Hepatocyte (in vitro differentiated cells): Measurements from ENCODE around the gene BUD31. TPM values are rescaled to one million over a fixed set of nuclear protein-coding genes. Genes with fewer than 3 reads are reported as not detected.
"Not testable (repeated sequence)": the region's sequence is repeated elsewhere in the genome, so short reads cannot be mapped to it uniquely, and the experiment has no call there.

Source experiments
- DNase-seq: peaks from one replicate; pipeline ENCODE4 v3.0.0-alpha.2; 2016; ENCODE audit warnings: low spot score
- H2AFZ ChIP-seq: fragments of 200-600 bp; sonication (generic); 2 replicates; pipeline ENCODE4 v1.6.0; 2016; ENCODE audit warnings: antibody characterized with exemption, mild to moderate bottlenecking
- H3K27ac ChIP-seq: fragments of 200-600 bp; sonication (generic); 2 replicates; pipeline ENCODE4 v1.5.1; 2016; ENCODE audit warnings: mild to moderate bottlenecking
- H3K27me3 ChIP-seq: fragments of 200-600 bp; sonication (generic); 2 replicates; pipeline ENCODE4 v1.6.1; 2016
- H3K36me3 ChIP-seq: fragments of 200-600 bp; sonication (generic); replicated peaks from 2 replicates; pipeline ENCODE4 v1.5.1; 2016; ENCODE audit warnings: low read depth; ENCODE audit not compliant: insufficient read depth
- H3K4me1 ChIP-seq: fragments of 200-600 bp; sonication (generic); 2 replicates; pipeline ENCODE4 v1.5.1; 2016; ENCODE audit warnings: mild to moderate bottlenecking, moderate library complexity; ENCODE audit not compliant: insufficient read depth
- H3K4me2 ChIP-seq: fragments of 200-600 bp; sonication (generic); 2 replicates; pipeline ENCODE4 v1.6.0; 2016
- H3K4me3 ChIP-seq: fragments of 200-600 bp; sonication (generic); 2 replicates; pipeline ENCODE4 v1.5.1; 2016; ENCODE audit warnings: mild to moderate bottlenecking
- H3K79me2 ChIP-seq: fragments of 200-600 bp; sonication (generic); 2 replicates; pipeline ENCODE4 v1.6.0; 2017; ENCODE audit warnings: mild to moderate bottlenecking
- H3K9me2 ChIP-seq: fragments of 200-600 bp; sonication (generic); replicated peaks from 2 replicates; pipeline ENCODE4 v1.6.0; 2017; ENCODE audit warnings: mild to moderate bottlenecking; ENCODE audit not compliant: insufficient read depth
- H3K9me3 ChIP-seq: fragments of 200-600 bp; sonication (generic); 2 replicates; pipeline ENCODE4 v1.5.1; 2016; ENCODE audit warnings: low read depth, mild to moderate bottlenecking
- H4K20me1 ChIP-seq: fragments of 200-600 bp; sonication (generic); 2 replicates; pipeline ENCODE4 v1.6.0; 2016; ENCODE audit warnings: mild to moderate bottlenecking; ENCODE audit not compliant: insufficient read depth, poor library complexity, severe bottlenecking
- EZH2 ChIP-seq: fragments of 200-600 bp; sonication (generic); IDR thresholded peaks from 2 replicates; pipeline ENCODE4 v1.6.1; 2016; ENCODE audit warnings: antibody characterized with exemption, mild to moderate bottlenecking, borderline replicate concordance
- EZH2phosphoT487 ChIP-seq: fragments of 200-600 bp; sonication (generic); IDR thresholded peaks from one replicate; pipeline ENCODE4 v1.6.1; 2018; ENCODE audit warnings: antibody characterized with exemption, mild to moderate bottlenecking, low read depth, moderate library complexity; ENCODE audit not compliant: unreplicated experiment, severe bottlenecking
- WGBS: methylation state at CpG from one replicate; pipeline ENCODE4 v1.1.6; 2016; ENCODE audit warnings: low lambda C conversion rate; ENCODE audit errors: missing lambda C conversion rate; 5-methylcytosine and 5-hydroxymethylcytosine counted together
- polyA plus RNA-seq: library from polyadenylated mRNA; unstranded; fragments of >200 nt; fragmentation: Nextera tagmentation; extraction: Ambion mirVana; gene quantifications from 2 replicates; pipeline ENCODE4 v1.2.1, GENCODE V29; 2016
- total RNA-seq: library from RNA; depleted of rRNA; stranded (reverse); fragments of >200 nt; gene quantifications from 2 replicates; pipeline ENCODE4 v1.2.3, GENCODE V29; 2014
- TF ChIP-seq, protein P1 (sequence below): fragments of 200-600 bp; sonication (generic); IDR thresholded peaks from 2 replicates; pipeline ENCODE4 v1.5.1; 2016; ENCODE audit warnings: antibody characterized with exemption, mild to moderate bottlenecking; ENCODE audit not compliant: poor library complexity

The BUD31 gene
- total and polyA plus RNA-seq, 2 experiments from 2014 or later: 77.5 to 233 TPM

DNA sequence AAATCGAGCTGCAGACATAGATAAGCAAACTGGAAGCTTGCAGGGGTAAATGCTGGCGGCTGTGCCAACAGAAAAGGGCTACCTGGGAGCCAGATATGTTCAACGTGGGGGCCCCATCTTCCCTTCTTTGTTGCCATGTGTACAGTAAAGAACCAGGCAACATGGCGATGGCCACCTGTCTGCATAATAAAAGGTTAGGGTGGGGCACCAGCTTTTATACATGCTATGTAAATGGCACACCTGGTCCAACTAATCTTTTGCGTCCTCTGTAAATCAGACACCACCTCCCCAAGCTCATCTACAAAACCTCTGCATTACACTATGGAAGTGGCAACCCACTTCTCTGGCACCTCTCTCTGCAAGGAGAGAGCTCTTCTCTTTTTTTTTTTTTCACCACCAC lies 13.9 kb downstream of the BUD31 start:
- no peak overlapping the region for H2AFZ ChIP-seq
- no peaks in the 10 kb centered on the region for H4K20me1 ChIP-seq
- 89% methylated on average over 5 of the region's 5 CpGs for WGBS
- no peaks in the 10 kb centered on the region for H3K9me2 ChIP-seq
- no peak for DNase-seq
- H3K27ac ChIP-seq: no peak overlapping the region
- TF ChIP-seq EZH2phosphoT487: no peak
- no peaks in the 10 kb centered on the region for H3K4me1 ChIP-seq
- no peaks in the 10 kb centered on the region for H3K79me2 ChIP-seq
- no peaks in the 10 kb centered on the region for H3K36me3 ChIP-seq
- no peaks in the 10 kb centered on the region for H3K9me3 ChIP-seq
- H3K4me2 ChIP-seq: no peak overlapping the region
- H3K4me3 ChIP-seq: no peak overlapping the region
- no peaks in the 10 kb centered on the region for H3K27me3 ChIP-seq

DNA sequence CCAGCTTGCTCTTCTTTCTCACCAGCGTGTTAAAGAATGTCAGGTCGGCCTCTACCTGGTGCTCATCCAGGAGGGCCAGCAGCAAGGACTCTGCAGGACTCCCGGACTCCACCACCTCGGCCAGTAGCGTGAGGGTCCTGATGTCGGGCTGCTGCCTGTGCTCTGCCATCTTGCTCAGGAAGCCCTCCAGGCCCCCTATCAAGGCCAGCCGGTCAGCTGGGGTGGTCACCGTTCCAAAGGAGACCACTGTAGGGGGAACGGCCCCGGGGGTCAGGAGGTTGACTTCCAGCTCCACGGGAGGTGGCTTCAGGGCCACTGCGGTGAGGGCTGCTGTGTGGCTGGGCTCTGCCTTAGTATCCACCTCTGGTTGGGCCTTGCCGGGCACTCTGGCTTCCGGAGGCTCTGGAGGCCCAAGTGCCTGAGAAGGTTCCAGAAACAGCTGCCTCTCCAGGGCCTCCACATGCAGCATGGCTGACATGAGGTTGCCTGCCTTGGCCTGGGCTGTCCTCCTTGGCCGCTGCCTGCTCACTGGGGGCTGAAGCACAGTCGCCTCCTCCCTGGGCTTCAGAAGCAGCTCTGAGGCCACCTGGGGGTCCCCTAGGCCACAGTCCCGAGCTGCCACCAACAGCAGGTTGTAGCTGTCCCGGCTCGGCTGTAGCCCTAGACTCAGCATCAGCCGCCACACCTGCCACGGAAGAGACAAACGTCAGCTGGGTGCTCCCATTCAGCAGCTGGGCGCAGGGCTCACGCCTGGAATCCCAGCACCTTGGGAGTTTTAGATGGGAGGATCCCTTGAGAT lies 16.4 kb downstream of the BUD31 start:
- Histone ChIP-seq H3K4me1 (no peaks in the 10 kb centered on the region), H2AFZ (no peak overlapping the region), H3K4me3 (no peak overlapping the region), H3K9me2 (no peaks in the 10 kb centered on the region), H3K27ac (no peak overlapping the region), H3K27me3 (no peaks in the 10 kb centered on the region), H3K36me3 (no peaks in the 10 kb centered on the region), H3K4me2 (no peak overlapping the region), H3K79me2 (no peaks in the 10 kb centered on the region), H4K20me1 (no peaks in the 10 kb centered on the region), H3K9me3 (no peaks in the 10 kb centered on the region)
- 97% methylated on average over 24 of the region's 24 CpGs for WGBS
- no peak for TF ChIP-seq EZH2phosphoT487
- no peak for TF ChIP-seq EZH2
- TF ChIP-seq, protein P1, sequence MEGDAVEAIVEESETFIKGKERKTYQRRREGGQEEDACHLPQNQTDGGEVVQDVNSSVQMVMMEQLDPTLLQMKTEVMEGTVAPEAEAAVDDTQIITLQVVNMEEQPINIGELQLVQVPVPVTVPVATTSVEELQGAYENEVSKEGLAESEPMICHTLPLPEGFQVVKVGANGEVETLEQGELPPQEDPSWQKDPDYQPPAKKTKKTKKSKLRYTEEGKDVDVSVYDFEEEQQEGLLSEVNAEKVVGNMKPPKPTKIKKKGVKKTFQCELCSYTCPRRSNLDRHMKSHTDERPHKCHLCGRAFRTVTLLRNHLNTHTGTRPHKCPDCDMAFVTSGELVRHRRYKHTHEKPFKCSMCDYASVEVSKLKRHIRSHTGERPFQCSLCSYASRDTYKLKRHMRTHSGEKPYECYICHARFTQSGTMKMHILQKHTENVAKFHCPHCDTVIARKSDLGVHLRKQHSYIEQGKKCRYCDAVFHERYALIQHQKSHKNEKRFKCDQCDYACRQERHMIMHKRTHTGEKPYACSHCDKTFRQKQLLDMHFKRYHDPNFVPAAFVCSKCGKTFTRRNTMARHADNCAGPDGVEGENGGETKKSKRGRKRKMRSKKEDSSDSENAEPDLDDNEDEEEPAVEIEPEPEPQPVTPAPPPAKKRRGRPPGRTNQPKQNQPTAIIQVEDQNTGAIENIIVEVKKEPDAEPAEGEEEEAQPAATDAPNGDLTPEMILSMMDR: no peak
- no peak for DNase-seq

DNA sequence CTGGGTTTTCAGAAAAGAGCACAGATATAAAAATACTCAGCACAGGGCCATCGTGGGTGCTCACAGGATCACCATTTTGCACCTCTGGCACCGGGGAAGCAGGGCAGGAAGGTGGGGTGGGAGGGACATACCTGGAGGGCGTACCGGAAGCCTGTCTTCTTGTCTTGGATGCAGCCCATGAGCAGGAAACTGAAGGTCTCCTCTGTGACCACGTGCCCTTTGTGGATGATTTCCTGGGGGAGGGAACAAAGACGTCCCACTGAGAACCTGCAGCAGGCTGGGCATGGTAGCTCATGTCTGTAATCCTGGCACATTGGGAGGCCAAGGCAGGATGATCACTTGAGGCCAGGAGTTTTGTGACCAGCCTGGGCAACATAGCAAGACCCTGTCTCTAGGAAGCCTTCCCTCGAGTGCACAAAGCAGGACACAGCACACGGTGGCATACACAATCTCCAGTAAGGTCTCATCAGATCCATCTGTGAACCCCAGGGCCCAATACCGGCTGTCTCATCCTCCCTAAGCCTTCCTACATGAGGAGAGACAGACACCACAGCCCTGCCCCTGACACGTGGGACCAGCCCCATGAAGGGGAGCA lies 20.3 kb downstream of the BUD31 start:
- no peak overlapping the region for H3K27ac ChIP-seq
- H3K4me1 ChIP-seq: peaks cover 23% of the 10 kb centered on the region
- H3K9me2 ChIP-seq: no peaks in the 10 kb centered on the region
- no peaks in the 10 kb centered on the region for H4K20me1 ChIP-seq
- 94% methylated on average over 10 of the region's 10 CpGs for WGBS
- H3K36me3 ChIP-seq: no peaks in the 10 kb centered on the region
- no peak overlapping the region for H3K4me3 ChIP-seq
- no peak overlapping the region for H3K4me2 ChIP-seq
- no peaks in the 10 kb centered on the region for H3K27me3 ChIP-seq
- TF ChIP-seq, protein P1: no peak
- TF ChIP-seq EZH2phosphoT487: no peak
- no peak for TF ChIP-seq EZH2
- H2AFZ ChIP-seq: no peak overlapping the region
- no peaks in the 10 kb centered on the region for H3K9me3 ChIP-seq
- DNase-seq: no peak
- peaks cover 10% of the 10 kb centered on the region for H3K79me2 ChIP-seq

DNA sequence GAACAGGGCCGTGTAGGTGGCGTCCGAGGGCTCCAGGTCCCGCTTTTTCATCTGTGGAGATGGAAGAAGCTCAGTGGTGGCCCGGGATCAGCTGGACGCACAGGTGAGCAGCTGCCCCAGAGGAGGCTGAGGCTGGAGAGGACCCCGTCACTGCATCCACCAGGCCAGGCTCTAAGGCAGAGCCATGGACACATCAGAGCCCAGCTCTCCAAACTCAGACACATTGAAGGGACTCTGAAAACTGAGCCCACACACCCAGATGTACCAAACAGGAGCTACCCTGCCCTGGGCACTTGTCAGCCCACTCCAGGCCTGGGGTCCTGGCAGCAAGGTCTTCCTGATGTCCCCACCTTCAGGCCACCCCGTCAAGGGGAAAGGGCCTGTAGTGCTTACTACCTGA lies 21.0 kb downstream of the BUD31 start:
- WGBS: 98% methylated on average over 8 of the region's 8 CpGs
- DNase-seq: no peak
- H3K9me3 ChIP-seq: no peaks in the 10 kb centered on the region
- H4K20me1 ChIP-seq: no peaks in the 10 kb centered on the region
- H3K9me2 ChIP-seq: no peaks in the 10 kb centered on the region
- no peak overlapping the region for H3K4me3 ChIP-seq
- TF ChIP-seq EZH2phosphoT487 (no peak), EZH2 (no peak)
- H2AFZ ChIP-seq: no peak overlapping the region
- no peak overlapping the region for H3K4me2 ChIP-seq
- H3K79me2 ChIP-seq: peaks cover 14% of the 10 kb centered on the region
- H3K27ac ChIP-seq: no peak overlapping the region
- H3K4me1 ChIP-seq: peaks cover 23% of the 10 kb centered on the region
- H3K27me3 ChIP-seq: no peaks in the 10 kb centered on the region
- H3K36me3 ChIP-seq: no peaks in the 10 kb centered on the region

DNA sequence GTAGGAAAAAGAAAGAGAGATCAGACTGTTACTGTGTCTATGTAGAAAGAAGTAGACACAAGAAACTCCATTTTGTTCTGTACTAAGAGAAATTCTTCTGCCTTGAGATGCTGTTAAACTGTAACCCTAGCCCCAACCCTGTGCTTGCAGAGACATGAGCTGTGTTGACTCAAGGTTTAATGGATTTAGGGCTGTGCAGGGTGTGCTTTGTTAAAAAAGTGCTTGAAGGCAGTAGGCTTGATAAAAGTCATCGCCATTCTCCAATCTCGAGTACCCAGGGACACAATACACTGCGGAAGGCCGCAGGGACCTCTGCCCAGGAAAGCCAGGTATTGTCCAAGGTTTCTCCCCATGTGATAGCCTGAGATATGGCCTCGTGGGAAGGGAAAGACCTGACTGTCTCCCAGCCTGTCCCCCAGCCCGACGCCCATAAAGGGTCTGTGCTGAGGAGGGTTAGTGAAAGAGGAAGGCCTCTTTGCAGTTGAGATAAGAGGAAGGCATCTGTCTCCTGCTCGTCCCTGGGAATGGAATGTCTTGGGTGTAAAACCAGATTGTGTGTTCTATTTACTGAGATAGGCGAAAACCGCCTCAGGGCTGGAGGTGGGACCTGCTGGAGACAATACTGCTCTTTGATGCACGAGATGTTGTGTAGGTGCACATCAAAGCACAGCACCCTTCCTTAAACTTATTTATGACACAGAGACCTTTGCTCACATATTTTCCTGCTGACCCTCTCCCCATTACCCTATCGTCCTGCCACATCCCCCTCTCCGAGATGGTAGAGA lies 23.2 kb downstream of the BUD31 start:
- H4K20me1 ChIP-seq, H3K27me3 ChIP-seq, H2AFZ ChIP-seq, H3K36me3 ChIP-seq, H3K4me3 ChIP-seq, H3K9me3 ChIP-seq, H3K9me2 ChIP-seq: not testable (repeated sequence)
- WGBS: 36% methylated on average over 13 of the region's 13 CpGs
- Histone ChIP-seq H3K4me1 (peaks cover 23% of the 10 kb centered on the region), H3K4me2 (peak overlapping the region; percentile 54), H3K27ac (peak overlapping the region; percentile 92), H3K79me2 (peaks cover 33% of the 10 kb centered on the region)
- peak; percentile 46 for DNase-seq
